IPS-NIHi11 (cell line): Measurements from ENCODE around the gene ARL4A.
"Not testable (repeated sequence)": the region's sequence is repeated elsewhere in the genome, so short reads cannot be mapped to it uniquely, and the experiment has no call there.

Source experiments
- DNase-seq: peaks from one replicate; pipeline ENCODE4 v3.0.0; 2012; ENCODE audit warnings: mixed read lengths, low spot score

ARL4A gene, protein sequence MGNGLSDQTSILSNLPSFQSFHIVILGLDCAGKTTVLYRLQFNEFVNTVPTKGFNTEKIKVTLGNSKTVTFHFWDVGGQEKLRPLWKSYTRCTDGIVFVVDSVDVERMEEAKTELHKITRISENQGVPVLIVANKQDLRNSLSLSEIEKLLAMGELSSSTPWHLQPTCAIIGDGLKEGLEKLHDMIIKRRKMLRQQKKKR

DNA sequence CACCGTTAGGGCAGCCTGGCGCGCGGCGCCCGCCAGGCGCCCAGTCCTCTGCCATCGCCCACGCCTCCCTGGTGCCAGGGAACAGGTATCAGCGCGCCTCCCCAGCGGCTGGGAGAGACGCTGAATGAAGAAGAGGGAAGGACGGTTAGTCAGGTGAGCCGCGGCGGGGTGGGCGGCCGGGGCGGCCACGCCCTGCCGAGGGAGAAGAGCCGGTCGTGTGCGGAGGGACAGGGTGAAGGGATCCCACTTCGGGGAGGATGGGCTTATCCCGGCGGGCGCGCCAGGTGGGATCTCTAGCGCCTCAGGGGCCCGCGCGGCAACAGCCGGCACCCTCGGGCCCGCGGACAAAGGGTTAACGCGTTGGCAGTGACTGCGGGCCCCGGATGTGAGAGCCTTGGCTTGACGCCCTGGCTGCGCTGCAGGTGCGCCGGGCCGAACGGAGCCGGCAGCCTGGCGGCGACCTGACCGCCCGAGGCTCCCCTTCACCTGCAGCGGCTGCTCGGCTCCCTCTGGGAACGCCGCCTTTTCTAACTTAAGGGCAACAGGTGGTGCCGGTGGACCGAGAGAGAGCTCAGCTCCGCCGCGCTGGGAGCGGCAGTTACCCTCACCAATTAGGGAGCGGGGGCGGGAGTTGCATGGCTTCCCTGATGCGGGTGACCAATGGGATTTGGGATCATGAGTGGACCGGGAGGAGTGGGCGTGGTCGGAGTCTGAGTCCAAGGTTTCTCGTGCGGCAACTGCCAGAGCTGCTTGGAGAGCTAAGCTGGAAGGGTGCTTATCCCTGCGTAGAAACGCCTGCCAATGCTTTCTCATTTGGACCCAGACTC is at the start of gene ARL4A:
Gene ARL4A, plus strand, starts transcription at position 743 of the 827 bp plus-strand sequence. CDS start 622 bp downstream, outside the sequence.
- peak; percentile 93 for DNase-seq

DNA sequence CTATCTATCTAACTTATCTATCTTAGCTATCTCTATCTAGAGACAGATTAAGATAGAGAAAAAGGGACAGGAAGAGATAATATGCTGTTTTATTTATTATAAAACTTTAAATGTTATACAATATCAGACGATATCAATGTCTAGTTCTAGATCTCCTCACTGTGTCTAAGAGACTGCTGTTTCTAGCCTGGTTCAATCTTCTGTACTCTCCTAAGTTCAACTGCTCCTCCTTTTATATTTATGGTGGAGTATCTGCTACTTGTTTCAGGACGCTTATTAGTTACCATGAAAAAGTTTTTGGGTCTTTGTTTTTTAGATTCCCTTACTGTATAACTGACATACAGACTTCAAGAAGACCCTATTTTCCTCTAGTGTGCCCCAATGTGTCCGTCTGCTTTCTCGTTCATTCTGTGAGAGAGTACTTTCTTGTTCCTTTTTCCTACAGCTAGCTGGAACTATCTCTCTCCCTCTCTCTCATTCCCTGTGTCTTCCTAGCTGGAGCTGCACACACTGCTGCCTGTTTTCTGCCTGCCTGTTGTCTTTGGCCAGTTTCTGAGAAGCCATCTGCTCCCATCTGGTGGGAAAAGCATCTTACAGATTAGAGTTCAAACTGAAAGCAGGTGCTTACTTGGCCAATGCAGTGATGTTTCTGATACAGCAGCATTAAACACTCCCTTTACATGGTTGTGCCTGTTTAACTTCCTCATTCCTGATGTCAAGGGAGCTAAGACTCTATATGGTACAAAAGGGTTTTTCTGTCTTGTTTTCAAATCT is 49.4 kb upstream of the ARL4A start:
- DNase-seq = no peak

DNA sequence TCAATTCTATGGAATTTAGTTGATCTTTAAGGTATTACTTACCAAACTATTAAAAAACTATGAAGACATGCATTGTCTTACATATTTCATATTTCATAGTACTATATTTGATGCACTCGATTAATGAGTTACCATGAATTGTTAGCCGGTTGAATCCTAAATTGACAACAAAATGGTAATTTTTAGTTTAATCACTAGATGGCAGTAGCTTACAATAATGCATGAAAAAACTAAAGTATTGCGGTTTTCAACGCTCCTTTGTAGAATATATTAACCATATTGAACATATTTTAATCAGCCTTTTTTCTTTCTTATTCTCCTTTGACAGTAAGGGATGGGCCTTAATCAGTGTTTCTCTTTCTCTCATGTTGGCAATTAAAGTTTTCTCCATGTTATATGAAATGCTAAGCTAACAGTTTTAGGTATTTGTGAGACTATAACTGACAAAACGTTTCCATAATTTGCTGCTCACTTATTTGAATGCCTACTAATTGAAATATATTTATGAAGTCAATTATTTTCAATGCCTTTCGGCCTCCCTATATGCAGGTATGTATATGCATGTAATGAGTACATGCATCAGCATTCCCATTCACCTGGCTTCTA is 48.5 kb upstream of the ARL4A start:
- peak; percentile 33 for DNase-seq

DNA sequence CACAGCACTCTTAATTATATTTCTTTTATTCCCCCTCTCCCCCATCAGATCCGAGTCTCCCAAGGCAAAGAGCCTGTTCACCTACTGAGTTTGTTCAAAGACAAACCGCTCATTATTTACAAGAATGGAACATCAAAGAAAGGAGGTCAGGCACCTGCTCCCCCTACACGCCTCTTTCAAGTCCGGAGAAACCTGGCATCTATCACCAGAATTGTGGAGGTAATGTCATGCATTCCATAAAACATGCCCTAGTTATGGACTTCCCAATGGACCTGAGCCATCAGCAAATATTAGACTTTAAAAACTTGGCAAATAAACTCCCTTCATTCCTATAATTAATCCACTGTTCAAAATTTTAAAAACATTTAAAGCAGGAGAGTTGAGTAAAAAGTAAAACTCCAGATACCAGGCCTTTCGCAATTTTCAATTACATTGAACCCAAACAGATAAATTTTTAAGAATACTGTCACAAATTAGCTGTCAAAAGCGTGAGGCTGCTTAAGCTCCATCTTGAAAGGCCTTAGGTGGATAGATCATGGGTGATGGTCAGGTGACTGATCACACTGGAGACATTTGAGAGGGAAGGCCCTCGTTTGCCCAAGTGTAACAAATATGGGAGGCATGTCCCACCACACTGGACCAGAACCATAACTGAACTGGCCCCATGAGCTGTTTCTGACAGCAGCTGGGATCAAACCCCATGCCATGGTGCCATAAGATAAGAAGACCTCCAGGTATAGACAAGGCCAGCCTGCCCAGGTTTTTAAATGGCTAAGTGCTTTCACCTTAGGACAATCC is 46.9 kb upstream of the ARL4A start:
- no peak for DNase-seq

DNA sequence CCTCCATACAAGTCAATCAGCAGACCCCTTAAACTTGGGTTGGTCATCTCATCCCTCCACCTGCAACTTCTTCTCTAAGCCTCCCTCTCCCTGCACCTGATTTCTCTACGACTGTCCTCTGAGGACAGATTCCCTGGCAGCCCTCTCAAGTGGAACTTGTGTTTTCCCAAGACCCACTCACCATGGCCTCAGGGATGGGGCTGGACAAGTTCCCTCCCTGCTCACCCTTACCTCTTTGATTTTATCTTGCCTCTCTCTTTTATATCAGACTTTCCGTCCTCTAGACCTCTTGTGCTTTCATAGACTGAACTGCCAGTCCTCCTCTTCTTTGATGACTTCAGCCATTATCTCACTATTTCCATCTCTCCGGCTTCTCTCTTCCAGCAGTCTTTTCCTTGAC is 46.2 kb upstream of the ARL4A start:
- DNase-seq = no peak

DNA sequence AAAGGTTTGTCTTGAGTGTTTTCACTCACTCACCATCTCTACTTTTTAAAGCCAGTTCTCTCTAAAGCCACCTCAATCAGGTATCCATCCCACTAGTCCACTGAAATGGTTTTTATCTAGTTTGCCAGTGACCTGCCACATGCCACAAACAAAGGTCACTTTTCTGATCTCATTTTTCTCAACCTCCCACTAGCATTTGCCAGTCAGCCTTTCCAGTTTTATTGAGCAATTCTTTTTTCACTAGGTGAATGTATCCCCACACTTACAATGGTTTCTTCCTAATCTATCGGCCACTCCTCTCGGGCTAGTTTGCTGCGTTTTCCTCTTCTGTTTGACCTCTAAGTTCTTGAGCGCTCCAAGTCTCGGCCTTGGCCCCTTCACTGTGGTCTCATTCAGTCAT is 44.9 kb upstream of the ARL4A start:
- no peak for DNase-seq

DNA sequence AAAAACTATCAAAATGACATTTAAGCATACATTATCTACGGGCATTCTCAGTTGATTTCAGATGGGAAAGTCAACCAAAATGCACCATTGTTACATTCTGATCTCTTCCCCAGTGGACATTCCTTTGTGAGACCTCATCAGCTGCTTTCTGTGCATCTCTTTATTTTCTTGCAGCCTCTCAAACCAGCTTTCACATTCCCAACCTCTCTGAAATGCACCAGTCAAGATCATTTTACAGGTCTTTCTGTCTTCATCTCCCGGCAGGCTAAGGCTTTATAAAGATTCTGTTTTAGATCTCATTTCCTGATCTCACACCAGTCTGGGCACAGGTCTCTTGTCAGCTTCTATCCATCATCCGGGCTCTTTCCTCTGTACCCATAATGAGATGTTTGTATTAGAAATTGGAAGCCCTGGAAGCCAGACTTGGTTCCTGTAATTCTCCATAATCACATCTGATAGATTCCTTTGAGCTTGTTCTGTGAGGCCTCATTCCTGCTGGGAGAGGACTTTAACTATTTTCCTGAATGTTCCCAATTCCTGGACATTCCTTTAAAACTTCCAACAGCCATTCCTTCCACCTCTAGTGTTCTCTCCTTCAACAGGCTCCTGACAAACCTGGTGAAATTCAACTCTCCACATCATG is 44.3 kb upstream of the ARL4A start:
- no peak for DNase-seq

DNA sequence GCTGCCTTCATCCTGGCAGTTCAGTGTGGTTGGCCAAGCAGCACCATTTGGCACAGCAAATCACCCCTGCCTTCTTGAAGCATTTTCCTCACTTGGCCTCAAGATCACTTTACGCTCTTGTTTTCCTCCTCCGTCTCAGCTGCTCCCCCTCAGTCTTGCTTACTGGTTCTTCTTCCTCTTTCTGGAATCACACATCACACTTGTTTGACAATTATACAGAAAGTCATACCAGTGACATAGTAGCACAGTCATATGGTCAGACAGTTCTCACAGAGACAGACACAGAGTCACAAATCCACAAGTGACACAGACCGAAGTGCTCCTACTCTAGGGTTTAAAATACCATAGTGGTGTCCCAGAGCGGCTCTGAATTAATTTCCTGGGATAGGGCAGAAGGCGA is 43.8 kb upstream of the ARL4A start:
- DNase-seq = no peak

DNA sequence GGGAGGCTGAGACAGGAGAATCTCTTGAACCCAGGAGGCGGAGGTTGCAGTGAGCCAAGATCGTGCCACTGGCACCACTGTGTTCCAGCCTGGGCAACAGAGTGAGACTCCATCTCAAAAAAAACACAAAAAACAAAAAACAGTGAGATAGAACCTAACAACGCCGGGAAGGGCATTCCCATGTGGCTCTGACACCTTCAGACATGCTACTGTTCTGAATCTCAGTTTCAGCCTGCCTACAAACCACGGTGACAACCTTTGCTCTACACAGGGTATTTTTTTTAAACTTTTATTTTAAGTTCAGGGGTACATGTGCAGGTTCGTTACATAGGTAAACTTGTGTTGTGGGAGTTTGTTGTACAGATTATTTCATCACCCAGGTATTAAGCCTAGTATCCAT is 42.2 kb upstream of the ARL4A start:
- not testable (repeated sequence) for DNase-seq

DNA sequence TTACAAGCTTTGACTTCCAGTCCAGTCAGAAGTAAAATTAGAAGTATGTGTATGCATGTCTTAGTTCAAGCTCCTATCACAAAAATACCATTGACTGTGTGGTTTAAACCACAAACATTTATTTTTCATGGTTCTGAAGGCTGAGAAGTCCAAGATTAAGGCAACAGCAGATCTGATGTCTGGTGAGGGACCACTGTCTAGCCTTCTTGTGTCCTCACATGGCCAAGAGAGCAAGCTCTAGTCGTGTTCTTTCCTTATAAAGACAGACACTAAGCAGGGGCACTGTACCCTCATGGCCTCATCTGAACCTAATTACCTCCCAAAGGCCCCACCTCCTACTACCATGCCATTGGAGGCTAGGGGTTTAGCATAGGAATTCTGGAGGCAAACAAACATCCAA is 41.3 kb upstream of the ARL4A start:
- DNase-seq = peak; percentile 13

DNA sequence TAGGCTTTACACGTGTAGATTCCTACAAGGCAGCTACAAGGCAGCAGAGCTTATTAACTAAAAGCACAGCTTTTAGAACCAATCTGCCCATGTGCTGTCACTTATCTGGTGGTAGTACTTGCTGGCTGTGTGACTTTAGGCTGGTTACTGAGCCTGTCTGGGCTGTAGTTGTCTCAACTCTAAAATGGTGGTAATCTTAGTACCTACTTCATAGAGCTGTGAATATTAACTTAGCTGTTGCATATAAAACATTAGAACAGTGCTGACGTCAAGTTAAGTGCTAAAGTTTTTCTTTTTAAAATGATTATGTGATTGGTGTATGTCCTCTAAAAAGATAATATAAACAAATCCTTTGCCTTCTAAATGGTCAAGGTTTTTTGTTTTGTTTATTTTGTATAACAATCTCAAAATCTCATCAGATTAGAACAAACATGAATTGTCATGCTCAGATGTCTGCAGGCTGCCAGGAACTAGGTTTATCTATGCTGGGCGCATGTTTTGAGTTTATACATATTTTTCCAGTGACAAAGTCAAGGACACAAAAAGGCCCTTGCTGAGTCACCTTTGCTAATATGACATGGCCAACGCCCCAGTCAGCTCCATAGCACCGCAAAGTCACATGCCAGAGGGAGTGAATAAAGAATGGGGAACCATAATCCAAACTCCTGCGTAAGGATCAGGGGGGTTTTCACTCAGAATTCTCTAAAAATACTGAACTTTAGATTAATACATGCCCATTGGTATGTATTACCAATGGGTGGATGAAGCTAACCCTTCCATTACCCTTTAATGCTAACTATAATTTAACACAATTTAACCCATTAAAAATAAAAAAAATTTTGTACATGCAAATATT is 39.8 kb upstream of the ARL4A start:
- no peak for DNase-seq

DNA sequence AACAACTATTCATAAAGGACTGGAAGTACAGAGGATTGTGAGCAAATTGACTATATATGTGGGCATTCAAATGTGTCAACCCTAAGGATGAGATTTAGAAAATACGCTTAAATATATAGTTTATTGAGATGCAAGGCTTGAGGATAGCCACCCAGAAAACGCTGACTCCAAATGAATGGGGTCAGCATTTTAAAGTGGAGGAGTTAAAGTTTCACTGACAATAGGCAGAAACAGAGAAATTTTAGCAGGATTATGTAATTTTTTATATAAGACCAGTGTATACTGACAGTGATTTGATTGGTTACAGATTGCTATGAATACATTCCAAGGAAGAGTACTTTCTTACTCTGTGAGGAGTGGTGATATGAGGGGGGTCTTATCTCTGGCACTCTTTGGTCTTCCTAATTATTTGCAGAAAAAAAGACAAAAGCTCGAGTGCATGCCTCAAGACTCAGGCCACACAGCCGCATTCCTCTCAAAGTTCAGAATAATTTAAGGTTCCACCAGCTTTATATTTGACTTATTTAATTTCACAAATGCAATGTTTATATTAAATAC is 38.6 kb upstream of the ARL4A start:
- no peak for DNase-seq

DNA sequence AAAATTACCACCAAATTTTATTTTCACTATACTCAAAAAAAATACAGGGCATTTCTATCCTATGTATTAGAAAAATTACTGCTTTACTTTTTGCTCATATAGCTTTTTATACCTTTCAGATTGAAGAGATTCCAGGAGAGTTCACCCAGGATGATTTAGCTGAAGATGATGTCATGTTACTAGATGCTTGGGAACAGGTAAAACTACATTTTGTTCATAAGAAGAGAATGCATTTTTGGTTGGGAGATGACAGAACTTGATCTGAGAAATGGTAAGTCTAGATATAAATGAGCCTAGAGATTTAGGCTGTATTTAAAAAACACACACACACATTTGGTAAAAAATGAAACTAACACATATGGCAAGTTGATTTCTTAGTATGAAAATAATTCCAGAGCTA is 38.1 kb upstream of the ARL4A start:
- no peak for DNase-seq

DNA sequence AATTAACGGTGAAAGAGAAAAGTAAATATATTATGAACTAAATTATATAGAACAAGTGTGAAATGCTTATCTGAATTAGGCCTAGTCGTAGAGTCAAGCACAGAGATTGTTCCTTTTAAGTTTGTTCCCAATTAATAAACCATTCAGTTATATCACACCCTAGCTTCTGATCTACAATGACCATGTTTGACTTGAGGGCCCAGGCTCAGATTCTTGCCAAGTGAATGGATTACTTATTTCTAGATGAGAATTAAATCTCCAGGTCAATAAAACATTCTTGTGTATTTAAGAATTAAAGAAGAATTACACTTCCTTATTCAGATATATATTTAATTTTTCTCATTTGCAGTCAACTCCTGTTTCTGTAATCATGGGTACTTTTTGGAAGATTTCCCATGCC is 37.4 kb upstream of the ARL4A start:
- DNase-seq = no peak

DNA sequence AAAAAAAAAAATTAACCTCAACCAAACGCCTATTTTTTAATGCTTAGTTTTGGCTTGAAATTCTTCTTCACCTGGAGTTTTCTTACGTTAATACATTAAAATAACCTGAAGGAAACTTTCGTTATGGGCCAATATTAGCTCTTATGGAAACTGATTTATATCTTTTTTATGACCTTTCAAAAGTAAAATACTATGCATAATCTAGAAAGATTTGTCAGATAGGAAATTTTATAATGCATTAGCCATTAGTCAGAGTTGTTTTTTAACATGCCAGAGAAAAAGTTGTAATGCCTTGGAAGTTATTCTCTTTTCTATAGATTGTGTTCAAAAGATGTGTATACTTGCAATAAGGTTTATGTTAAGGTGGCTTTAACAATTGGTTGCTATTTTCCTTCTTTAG is 34.3 kb upstream of the ARL4A start:
- no peak for DNase-seq

DNA sequence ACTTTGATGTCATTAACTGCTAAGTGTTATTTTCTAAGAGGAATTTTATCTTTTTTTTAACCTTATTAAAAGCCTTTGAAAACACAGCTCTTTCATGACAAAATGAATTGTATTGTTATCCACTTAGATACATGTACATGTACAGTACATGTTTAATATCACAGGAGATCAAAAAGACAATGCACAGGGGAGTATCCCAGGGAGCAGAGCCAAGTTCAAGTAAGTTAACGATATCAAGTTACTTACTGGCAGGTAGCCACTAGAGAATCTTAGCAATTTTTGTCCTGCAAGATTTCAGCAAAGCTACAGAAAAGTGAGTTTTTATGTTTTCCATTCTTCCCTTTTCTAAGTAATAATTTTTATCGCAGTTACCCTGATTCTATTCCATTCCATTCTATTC is 33.9 kb upstream of the ARL4A start:
- DNase-seq = no peak

DNA sequence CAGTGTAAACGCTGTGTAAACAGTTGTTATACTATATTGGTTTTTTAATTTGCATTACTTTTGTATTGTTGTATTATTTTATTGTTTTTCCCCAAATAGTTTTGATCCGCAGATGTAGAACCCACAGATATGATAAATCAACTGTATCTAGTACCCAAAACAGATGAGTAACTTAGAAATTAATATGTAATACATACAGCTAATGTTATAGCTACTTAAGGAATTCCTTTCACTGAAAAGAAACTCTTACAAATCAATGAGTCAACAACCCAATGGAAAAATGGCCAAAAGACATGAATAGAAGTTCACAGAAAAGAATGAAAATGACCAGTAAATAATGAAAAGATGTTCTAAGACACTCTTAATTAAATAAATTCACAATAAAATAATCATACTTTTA is 32.3 kb upstream of the ARL4A start:
- no peak for DNase-seq

DNA sequence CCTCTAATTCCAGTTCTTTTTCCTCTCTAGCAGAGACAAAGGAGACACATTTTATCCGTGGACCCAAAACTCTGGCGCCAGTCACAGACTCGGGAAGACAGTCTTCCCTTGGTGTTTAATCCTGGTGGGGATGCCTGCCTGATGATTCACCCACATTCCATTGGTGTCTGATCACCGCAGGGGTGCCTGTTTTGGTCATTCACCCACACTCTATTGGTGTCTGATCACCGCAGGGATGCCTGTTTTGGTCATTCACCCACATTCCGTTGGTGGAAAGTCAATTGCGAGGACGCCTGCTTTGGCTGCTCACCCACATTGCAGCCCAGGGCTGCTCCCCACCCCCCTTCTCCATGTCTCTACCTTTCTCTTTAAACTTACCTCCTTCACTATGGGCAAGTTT is 27.0 kb upstream of the ARL4A start:
- DNase-seq = not testable (repeated sequence)

DNA sequence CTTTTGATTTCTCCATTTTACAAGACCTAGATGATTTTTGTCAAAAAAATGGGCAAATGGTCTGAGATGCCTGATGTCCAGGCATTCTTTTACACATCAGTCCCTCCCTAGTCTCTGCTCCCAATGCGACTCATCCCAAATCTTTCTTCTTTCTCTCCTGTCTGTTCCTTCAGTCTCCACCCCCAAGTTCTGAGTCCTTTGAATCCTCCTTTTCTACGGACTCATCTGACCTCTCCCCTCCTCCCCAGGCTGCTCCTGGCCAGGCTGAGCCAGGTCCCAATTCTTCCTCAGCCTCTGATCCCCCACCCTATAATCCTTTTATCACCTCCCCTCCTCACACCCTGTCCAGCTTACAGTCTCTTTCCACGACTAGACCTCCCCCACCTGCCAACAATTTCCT is 26.4 kb upstream of the ARL4A start:
- DNase-seq = not testable (repeated sequence)

DNA sequence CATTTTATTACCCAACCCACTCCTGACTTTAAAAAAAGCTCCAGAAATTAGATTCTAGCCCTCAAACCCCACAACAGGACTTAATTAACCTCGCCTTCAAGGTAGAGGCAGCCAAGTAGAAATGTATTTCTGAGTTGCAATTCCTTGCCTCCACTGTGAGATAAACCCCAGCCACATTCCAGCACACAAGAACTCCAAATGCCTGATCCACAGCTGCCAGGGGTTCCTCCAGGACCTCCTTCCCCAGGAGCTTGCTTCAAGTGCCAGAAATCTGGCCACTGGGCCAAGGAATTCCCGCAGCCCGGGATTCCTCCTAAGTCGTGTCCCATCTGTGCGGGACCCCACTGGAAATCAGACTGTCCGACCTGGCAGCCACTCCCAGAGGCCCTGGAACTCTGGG is 25.9 kb upstream of the ARL4A start:
- DNase-seq = no peak
